HEK293 (cell line): ENCODE data around the gene BPNT1.
"Not testable (repeated sequence)": the region's sequence is repeated elsewhere in the genome, so short reads cannot be mapped to it uniquely, and the experiment has no call there.

Source experiments
- CTCF ChIA-PET: fragments of 350-600 bp; formaldehyde crosslinking; extraction: SDS; loops from one replicate; lab custom pipeline; 2021; ENCODE audit warnings: antibody characterized with exemption; lab: Yijun Ruan, JAX
- POLR2A ChIA-PET: fragments of 300-600 bp; formaldehyde crosslinking; extraction: SDS; loops from one replicate; lab custom pipeline; 2020; ENCODE audit warnings: antibody characterized with exemption, inconsistent platforms; lab: Yijun Ruan, JAX
- H3K27ac ChIP-seq: fragments of 200-500 bp; sonication (Bioruptor generic); 2 replicates; pipeline ENCODE4 v1.5.1; 2014; ENCODE audit warnings: low read depth, low read length, control low read depth, inconsistent platforms; ENCODE audit errors: extremely low read depth
- H3K36me3 ChIP-seq, 2 experiments: fragments of 200-500 bp in 1 of 2; sonication (Bioruptor generic) in 1 of 2; 1 replicate in 1 of 2; 2 replicates in 1 of 2; pipeline ENCODE4 v1.5.1; 2014 to 2017; ENCODE audit warnings: inconsistent platforms in 2 of 2, low read length in 2 of 2; ENCODE audit not compliant: control insufficient read depth in 2 of 2, insufficient read depth in 1 of 2
- H3K4me1 ChIP-seq: fragments of 200-500 bp; sonication (Bioruptor generic); 2 replicates; pipeline ENCODE4 v1.5.1; 2014; ENCODE audit warnings: mild to moderate bottlenecking, low read length, inconsistent platforms; ENCODE audit not compliant: control insufficient read depth, insufficient read depth
- H3K4me3 ChIP-seq: 2 replicates; pipeline ENCODE4 v1.5.1; 2011; ENCODE audit warnings: low read depth, mild to moderate bottlenecking, control low read depth, low read length, moderate library complexity
- H3K9me3 ChIP-seq: fragments of 200-500 bp; sonication (Bioruptor generic); 2 replicates; pipeline ENCODE4 v1.5.1; 2014; ENCODE audit warnings: low read depth, low read length, inconsistent platforms; ENCODE audit not compliant: control insufficient read depth, insufficient read depth
- PRDM1 ChIP-seq: fragments of 450-650 bp; formaldehyde crosslinking; IDR thresholded peaks from 2 replicates; pipeline ENCODE4; 2016; ENCODE audit warnings: missing biosample characterization, missing genetic modification characterization
- PRDM10 ChIP-seq: fragments of 450-650 bp; formaldehyde crosslinking; IDR thresholded peaks from 2 replicates; pipeline ENCODE4 v1.5.1; 2016; ENCODE audit warnings: missing biosample characterization, missing genetic modification characterization
- PRDM6 ChIP-seq: fragments of 450-650 bp; formaldehyde crosslinking; IDR thresholded peaks from 2 replicates; pipeline ENCODE4 v1.5.1; 2017; ENCODE audit warnings: missing biosample characterization, missing genetic modification characterization
- ZBTB10 ChIP-seq: fragments of 450-650 bp; formaldehyde crosslinking; IDR thresholded peaks from 2 replicates; pipeline ENCODE4 v1.5.1; 2016; ENCODE audit warnings: missing biosample characterization, missing genetic modification characterization
- ZBTB17 ChIP-seq: fragments of 450-650 bp; formaldehyde crosslinking; IDR thresholded peaks from 2 replicates; pipeline ENCODE4 v1.5.1; 2016; ENCODE audit warnings: missing biosample characterization, missing genetic modification characterization
- ZBTB26 ChIP-seq: fragments of 450-650 bp; formaldehyde crosslinking; optimal IDR thresholded peaks from 2 replicates; pipeline ENCODE3; 2016; ENCODE audit warnings: missing biosample characterization, mild to moderate bottlenecking, missing genetic modification characterization
- ZBTB48 ChIP-seq: fragments of 450-650 bp; formaldehyde crosslinking; IDR thresholded peaks from 2 replicates; pipeline ENCODE4 v1.5.1; 2016; ENCODE audit warnings: missing biosample characterization, missing genetic modification characterization
- ZNF121 ChIP-seq: fragments of 450-650 bp; formaldehyde crosslinking; IDR thresholded peaks from 2 replicates; pipeline ENCODE4 v1.5.1; 2016; ENCODE audit warnings: missing biosample characterization, missing genetic modification characterization
- ZNF132 ChIP-seq: fragments of 450-650 bp; formaldehyde crosslinking; IDR thresholded peaks from 2 replicates; pipeline ENCODE4 v1.5.1; 2017; ENCODE audit warnings: missing biosample characterization, missing genetic modification characterization, borderline replicate concordance
- ZNF324 ChIP-seq: fragments of 450-650 bp; formaldehyde crosslinking; IDR thresholded peaks from 2 replicates; pipeline ENCODE4 v1.5.1; 2016; ENCODE audit warnings: missing biosample characterization, missing genetic modification characterization
- ZNF354C ChIP-seq: fragments of 450-650 bp; formaldehyde crosslinking; IDR thresholded peaks from 2 replicates; pipeline ENCODE4 v1.5.1; 2016; ENCODE audit warnings: missing biosample characterization, missing genetic modification characterization, low read depth, borderline replicate concordance
- ZNF501 ChIP-seq: fragments of 450-650 bp; formaldehyde crosslinking; IDR thresholded peaks from 2 replicates; pipeline ENCODE4 v1.5.1; 2016; ENCODE audit warnings: missing biosample characterization, missing genetic modification characterization
- ZNF513 ChIP-seq: fragments of 450-650 bp; IDR thresholded peaks from 2 replicates; pipeline ENCODE4 v1.5.1; 2018; ENCODE audit warnings: missing biosample characterization, missing genetic modification characterization
- ZNF596 ChIP-seq: fragments of 450-650 bp; IDR thresholded peaks from 2 replicates; pipeline ENCODE4 v1.5.0; 2018; ENCODE audit warnings: missing biosample characterization, mild to moderate bottlenecking, missing genetic modification characterization, moderate library complexity
- ZNF704 ChIP-seq: fragments of 450-650 bp; formaldehyde crosslinking; IDR thresholded peaks from 2 replicates; pipeline ENCODE4 v1.5.1; 2016; ENCODE audit warnings: missing biosample characterization, missing genetic modification characterization
- ZXDB ChIP-seq: fragments of 450-650 bp; formaldehyde crosslinking; IDR thresholded peaks from 2 replicates; pipeline ENCODE4 v1.5.1; 2016; ENCODE audit warnings: missing biosample characterization, missing genetic modification characterization

The BPNT1 gene

GRCh38 chr1:220040028-220040596 is 49.5 kb downstream of the BPNT1 start (continued):
- no peak for TF ChIP-seq ZBTB10
- no peak for TF ChIP-seq ZBTB17 (tag by site-specific recombination)
- no peak for TF ChIP-seq ZNF132 (tag by site-specific recombination)
- no peak for TF ChIP-seq ZXDB
- TF ChIP-seq ZNF324 (tag by site-specific recombination), result no peak
- TF ChIP-seq, all 188 proteins: peak for 0

GRCh38 chr1:220038640-220039039 is 50.9 kb downstream of the BPNT1 start:
- POLR2A ChIA-PET, result no interaction called here
- H3K36me3 ChIP-seq, result peaks cover 17 to 34% of the 10 kb centered on the region in 2 experiments; a peak in 2 of 3 replicates
- H3K4me3 ChIP-seq, result no peak overlapping the region
- no peak overlapping the region for H3K27ac ChIP-seq
- H3K9me3 ChIP-seq, result no peaks in the 10 kb centered on the region
- CTCF ChIA-PET, result interaction anchor here (0.7 to 1.4 kb wide), 4 partner anchors 48 to 107 kb away, joined by 3 to 7 read pairs (median 3); no protein-coding TSS in a partner anchor
- TF ChIP-seq ZNF704 (tag by site-specific recombination) (no peak), ZNF501 (tag by site-specific recombination) (no peak), ZBTB26 (tag by site-specific recombination) (no peak)
- no peaks in the 10 kb centered on the region for H3K4me1 ChIP-seq

GRCh38 chr1:220037810-220038209 is 51.8 kb downstream of the BPNT1 start:
- ChIA-PET POLR2A (interaction anchor here (0.6 kb wide), 1 partner anchor 75 kb away, joined by 4 read pairs; no protein-coding TSS in a partner anchor), CTCF (interaction anchor here (0.9 to 1.4 kb wide), 2 partner anchors 47 to 86 kb away, joined by 3 to 7 read pairs; no protein-coding TSS in a partner anchor)
- H3K4me1 ChIP-seq, H3K4me3 ChIP-seq, H3K27ac ChIP-seq, H3K9me3 ChIP-seq: not testable (repeated sequence)
- peak; percentile 69 for TF ChIP-seq PRDM1 (tag by site-specific recombination)
- TF ChIP-seq PRDM6 (tag by site-specific recombination), result peak; percentile 61; the same call in 1 of the 2 replicates
- H3K36me3 ChIP-seq, result peaks cover 20 to 40% of the 10 kb centered on the region in 2 experiments; a peak in 2 of 3 replicates

- Histone ChIP-seq H3K9me3 (no peaks in the 10 kb centered on the region), H3K4me1 (no peaks in the 10 kb centered on the region), H3K27ac (no peak overlapping the region), H3K4me3 (no peak overlapping the region), H3K36me3 (peaks cover 36 to 47% of the 10 kb centered on the region in 2 experiments)
- ChIA-PET CTCF (no interaction called here), POLR2A (interaction anchor here (1.0 kb wide), 1 partner anchor 57 kb away, joined by 3 read pairs; the partner anchor contains the start of gene BPNT1)
- TF ChIP-seq ZNF596 (tag by site-specific recombination) (no peak), ZNF513 (tag by site-specific recombination) (no peak), PRDM10 (tag by site-specific recombination) (no peak), ZNF121 (tag by site-specific recombination) (no peak), ZBTB48 (tag by site-specific recombination) (no peak), ZNF354C (tag by site-specific recombination) (no peak)
Measured at GRCh38 chr1:220032911-220033310, 56.7 kb downstream of the BPNT1 start.
